ENCODE results near the gene HLA-E. TPM values are rescaled to one million over a fixed set of nuclear protein-coding genes. Genes with fewer than 3 reads are reported as not detected.

Gene HLA-E
- total and polyA plus RNA-seq, 10 of the 15 experiments (the other 5 are each of a cell fraction or from before 2014, with no cell fraction given), result 35.1 to 483 (median 267) TPM

- no peak for TF ChIP-seq TCF12 (IDR thresholded peaks at IDR 0.05; ENCODE audit: low read depth, low read length)
- no peak for TF ChIP-seq NFYB (IDR thresholded peaks at IDR 0.05; ENCODE audit: insufficient read depth, low read depth, low read length)
- 0 out of 4 replicates have a peak, but pooled peaks of 1 of the 2 experiments have one; percentile 7 for TF ChIP-seq BHLHE40 (IDR thresholded peaks at IDR 0.05; ENCODE audit: borderline replicate concordance in 1 of 2, low read depth in 2 of 2, low read length in 1 of 2)
- TF ChIP-seq EP300 (IDR thresholded peaks at IDR 0.05; ENCODE audit: borderline replicate concordance in 1 of 2, control insufficient read depth in 1 of 2, low read depth in 2 of 2, low read length in 2 of 2), result no peak
- peak; percentile 25 to 48 (median 46); a peak in 4 of 6 replicates for TF ChIP-seq CTCF (IDR thresholded peaks at IDR 0.05 in 2 of 3, conservative IDR thresholded peaks at IDR 0.05 in 1 of 3; ENCODE audit: control insufficient read depth in 2 of 3, extremely low read depth in 1 of 3, insufficient read depth in 1 of 3, low read depth in 3 of 3, low read length in 3 of 3)
- TF ChIP-seq, protein P1, sequence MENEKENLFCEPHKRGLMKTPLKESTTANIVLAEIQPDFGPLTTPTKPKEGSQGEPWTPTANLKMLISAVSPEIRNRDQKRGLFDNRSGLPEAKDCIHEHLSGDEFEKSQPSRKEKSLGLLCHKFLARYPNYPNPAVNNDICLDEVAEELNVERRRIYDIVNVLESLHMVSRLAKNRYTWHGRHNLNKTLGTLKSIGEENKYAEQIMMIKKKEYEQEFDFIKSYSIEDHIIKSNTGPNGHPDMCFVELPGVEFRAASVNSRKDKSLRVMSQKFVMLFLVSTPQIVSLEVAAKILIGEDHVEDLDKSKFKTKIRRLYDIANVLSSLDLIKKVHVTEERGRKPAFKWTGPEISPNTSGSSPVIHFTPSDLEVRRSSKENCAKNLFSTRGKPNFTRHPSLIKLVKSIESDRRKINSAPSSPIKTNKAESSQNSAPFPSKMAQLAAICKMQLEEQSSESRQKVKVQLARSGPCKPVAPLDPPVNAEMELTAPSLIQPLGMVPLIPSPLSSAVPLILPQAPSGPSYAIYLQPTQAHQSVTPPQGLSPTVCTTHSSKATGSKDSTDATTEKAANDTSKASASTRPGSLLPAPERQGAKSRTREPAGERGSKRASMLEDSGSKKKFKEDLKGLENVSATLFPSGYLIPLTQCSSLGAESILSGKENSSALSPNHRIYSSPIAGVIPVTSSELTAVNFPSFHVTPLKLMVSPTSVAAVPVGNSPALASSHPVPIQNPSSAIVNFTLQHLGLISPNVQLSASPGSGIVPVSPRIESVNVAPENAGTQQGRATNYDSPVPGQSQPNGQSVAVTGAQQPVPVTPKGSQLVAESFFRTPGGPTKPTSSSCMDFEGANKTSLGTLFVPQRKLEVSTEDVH (IDR thresholded peaks at IDR 0.05; ENCODE audit: low read depth, partially characterized antibody), result peak; percentile 8
- no peak for TF ChIP-seq TAF1 (IDR thresholded peaks at IDR 0.05; ENCODE audit: borderline replicate concordance, low read depth, low read length)
- no peak for TF ChIP-seq ZNF384 (IDR thresholded peaks at IDR 0.05; ENCODE audit: borderline replicate concordance, low read depth, low read length)
- TF ChIP-seq MYB (IDR thresholded peaks at IDR 0.05; ENCODE audit: borderline replicate concordance, low read depth, low read length), result no peak
- no peak for TF ChIP-seq SIX5 (IDR thresholded peaks at IDR 0.05; ENCODE audit: low read depth, low read length, severe bottlenecking)
- no peak for TF ChIP-seq SIN3A (IDR thresholded peaks at IDR 0.05; ENCODE audit: low read depth, low read length)
- TF ChIP-seq ZSCAN29 (IDR thresholded peaks at IDR 0.05), result no peak
- no peak for TF ChIP-seq KDM1A (IDR thresholded peaks at IDR 0.05; ENCODE audit: borderline replicate concordance)
- TF ChIP-seq ZBTB40 (IDR thresholded peaks at IDR 0.05; ENCODE audit: borderline replicate concordance), result no peak
- TF ChIP-seq GATAD2B (conservative IDR thresholded peaks at IDR 0.05; ENCODE audit: low read depth), result no peak
- TF ChIP-seq SMAD1 (IDR thresholded peaks at IDR 0.05; ENCODE audit: low read depth, partially characterized antibody), result no peak
- TF ChIP-seq YY1 (IDR thresholded peaks at IDR 0.05; ENCODE audit: low read depth, low read length), result no peak
- TF ChIP-seq POLR2AphosphoS5 (IDR thresholded peaks at IDR 0.05; ENCODE audit: low read length), result peak; percentile 96
- no peak for TF ChIP-seq SREBF2 (IDR thresholded peaks at IDR 0.05; ENCODE audit: low read length)
Observed at GRCh38 chr6:30493643-30494250, 4.4 kb downstream of the HLA-E start (continued).

All from GM12878 (cell line).